D341Med (cell line): Measurements from ENCODE around the gene CDH23.
A peak's percentile ranks its signal among the peaks of the same experiment; 100 is the strongest.

Experiments
- DNase-seq: peaks from one replicate; pipeline ENCODE4 v3.0.0; 2012; ENCODE audit warnings: low spot score

CDH23 gene

GRCh38 chr10:71643904-71644303 is 247.2 kb downstream of the CDH23 start:
- DNase-seq = no peak

- no peak for DNase-seq
Measured at GRCh38 chr10:71644307-71645180, 247.8 kb downstream of the CDH23 start.

GRCh38 chr10:71645185-71645584 is 248.5 kb downstream of the CDH23 start:
- no peak for DNase-seq

- DNase-seq = no peak
Measured at GRCh38 chr10:71646037-71646436, 249.3 kb downstream of the CDH23 start.

- DNase-seq = no peak
Measured at GRCh38 chr10:71646592-71647292, 250.0 kb downstream of the CDH23 start.

- DNase-seq = peak; percentile 41
Measured at GRCh38 chr10:71647526-71648253, 251.0 kb downstream of the CDH23 start.

GRCh38 chr10:71648254-71648932 is 251.7 kb downstream of the CDH23 start:
- DNase-seq = no peak

GRCh38 chr10:71648933-71649320 is 252.2 kb downstream of the CDH23 start:
- DNase-seq = no peak

- DNase-seq = no peak
Measured at GRCh38 chr10:71649631-71650030, 252.9 kb downstream of the CDH23 start.

GRCh38 chr10:71650397-71650796 is 253.7 kb downstream of the CDH23 start:
- DNase-seq = no peak

GRCh38 chr10:71651428-71651827 is 254.7 kb downstream of the CDH23 start:
- DNase-seq = no peak

GRCh38 chr10:71651928-71652327 is 255.2 kb downstream of the CDH23 start:
- DNase-seq = no peak

- DNase-seq = no peak
Measured at GRCh38 chr10:71653044-71653443, 256.3 kb downstream of the CDH23 start.

GRCh38 chr10:71656220-71656619 is 259.5 kb downstream of the CDH23 start:
- DNase-seq = no peak

- DNase-seq = no peak
Measured at GRCh38 chr10:71657604-71658466, 261.1 kb downstream of the CDH23 start.

GRCh38 chr10:71658467-71658745 is 261.7 kb downstream of the CDH23 start:
- no peak for DNase-seq

- no peak for DNase-seq
Measured at GRCh38 chr10:71659111-71659634, 262.5 kb downstream of the CDH23 start.

- no peak for DNase-seq
Measured at GRCh38 chr10:71659737-71660136, 263.0 kb downstream of the CDH23 start.

- DNase-seq = no peak
Measured at GRCh38 chr10:71660313-71660712, 263.6 kb downstream of the CDH23 start.

GRCh38 chr10:71661060-71661622 is 264.4 kb downstream of the CDH23 start:
- no peak for DNase-seq
